ENCODE data around the gene C1GALT1C1L. TPM values are rescaled to one million over a fixed set of nuclear protein-coding genes. Genes with fewer than 3 reads are reported as not detected.
"Not testable (repeated sequence)": the region's sequence is repeated elsewhere in the genome, so short reads cannot be mapped to it uniquely, and the experiment has no call there.

Gene C1GALT1C1L
- total RNA-seq = not detected

DNA sequence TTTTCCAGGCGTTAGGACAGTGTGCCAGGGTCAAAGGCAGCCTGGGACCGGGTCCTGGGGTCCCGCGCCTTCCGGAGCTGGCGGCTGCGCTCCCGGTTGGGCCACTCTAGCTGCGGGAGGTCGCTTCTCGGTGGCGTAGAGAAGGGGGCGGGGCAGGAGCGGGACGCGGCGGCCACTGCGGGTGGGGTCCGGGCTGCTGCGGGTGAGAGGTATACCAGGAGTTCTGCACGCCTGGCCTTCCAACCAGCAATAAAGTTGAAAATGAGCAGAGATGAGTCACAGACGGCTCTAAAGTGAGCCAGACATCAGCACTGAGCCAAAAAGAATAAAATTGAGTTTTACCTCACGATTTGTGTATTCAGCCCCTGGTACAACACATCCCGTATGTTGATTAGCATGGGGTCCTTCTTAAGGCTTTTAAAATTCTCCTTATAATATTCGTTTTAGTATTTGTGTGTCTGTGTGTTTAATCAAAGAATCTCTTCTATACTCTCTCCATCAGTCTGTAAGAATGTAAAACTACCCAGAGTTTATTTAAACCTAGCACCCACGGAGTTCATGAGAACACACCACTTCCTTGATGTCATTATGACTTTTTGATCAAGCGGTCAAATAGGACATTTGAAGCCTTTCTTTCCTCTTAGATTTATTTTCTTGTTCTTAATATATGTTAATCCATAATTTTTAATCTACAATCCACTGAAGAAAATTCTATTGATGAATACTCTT lies at the start of gene C1GALT1C1L:
Gene C1GALT1C1L (minus strand): TSS at position 108 of the 729 bp plus-strand sequence. CDS start 107 bp downstream, at position 1.
- Histone ChIP-seq H3K4me3 (ENCODE audit: low read length) (peak within 1 kb of the TSS; percentile 2), H3K4me1 (ENCODE audit: insufficient read depth, low read length) (no peaks in the 10 kb centered on the region), H3K9me3 (ENCODE audit: low read depth, low read length) (peaks cover 8% of the 10 kb centered on the region), H3K27me3 (ENCODE audit: insufficient read depth, low read length) (peaks cover 32% of the 10 kb centered on the region)

DNA sequence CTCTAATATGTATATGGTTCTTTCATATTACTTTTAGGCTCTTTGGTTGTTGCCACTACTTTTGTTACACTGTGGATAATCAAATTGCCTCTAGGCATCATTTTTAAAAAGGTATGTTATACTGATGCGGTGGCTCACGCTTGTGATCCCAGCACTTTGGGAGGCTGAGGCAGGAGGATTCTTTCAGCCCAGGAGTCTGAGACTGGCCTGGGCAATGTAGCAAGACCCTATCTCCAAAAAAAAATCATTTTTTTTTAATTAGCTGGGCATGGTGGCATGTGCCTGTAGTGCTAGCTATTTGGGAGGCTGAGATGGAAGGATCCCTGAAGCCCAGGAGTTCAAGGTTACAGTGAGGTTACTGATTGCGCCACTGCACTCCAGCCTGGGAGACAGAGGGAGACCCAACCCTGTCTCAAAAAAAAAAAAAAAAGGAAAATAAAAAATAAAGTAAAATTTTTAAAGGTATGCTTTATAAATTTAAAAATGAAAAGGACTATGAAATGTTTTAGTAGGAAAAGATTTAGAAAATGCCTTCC lies 49.5 kb upstream of the C1GALT1C1L start:
- Histone ChIP-seq H3K4me3 (ENCODE audit: low read length) (no peak overlapping the region), H3K9me3 (ENCODE audit: low read depth, low read length) (no peaks in the 10 kb centered on the region), H3K4me1 (ENCODE audit: insufficient read depth, low read length) (no peaks in the 10 kb centered on the region), H3K27me3 (ENCODE audit: insufficient read depth, low read length) (peaks cover 8% of the 10 kb centered on the region)

DNA sequence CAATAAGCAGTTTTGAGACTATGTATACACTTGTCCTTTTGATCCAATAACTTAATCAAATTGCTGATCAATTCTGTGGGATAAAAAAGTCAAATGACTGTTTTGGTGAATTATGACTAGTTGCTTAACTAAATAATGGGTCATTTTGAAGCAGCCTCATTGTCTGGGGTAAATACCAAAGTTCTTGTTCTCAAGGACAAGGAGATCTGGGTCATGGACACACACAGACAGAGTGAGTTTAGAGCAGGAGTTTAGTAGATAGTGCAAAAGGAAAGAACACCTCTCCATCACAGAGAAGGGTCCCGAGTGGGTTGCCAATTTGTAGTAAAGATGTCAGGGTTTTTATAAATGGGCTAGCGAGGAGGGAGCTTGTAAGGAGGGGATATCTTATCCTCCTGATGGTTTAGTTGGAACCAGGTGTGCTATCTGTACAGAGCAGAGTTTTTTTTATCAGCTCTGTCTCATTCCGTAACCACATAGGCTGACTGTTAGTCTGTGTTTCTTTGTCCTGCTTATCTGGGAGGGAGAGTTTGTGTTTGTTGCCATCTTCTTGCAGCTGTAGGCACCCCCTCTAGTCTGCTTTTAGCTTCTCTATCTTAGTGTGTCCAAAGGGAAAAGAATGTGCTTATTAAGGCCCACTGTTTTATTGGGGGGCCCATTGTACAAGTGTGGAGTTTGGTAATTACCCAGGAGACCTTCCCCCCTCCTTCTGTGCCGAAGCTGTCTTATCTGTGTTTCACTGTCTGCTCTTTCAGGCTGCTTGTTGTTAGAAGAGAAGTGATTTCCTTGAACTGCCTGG lies 48.7 kb upstream of the C1GALT1C1L start:
- Histone ChIP-seq H3K27me3 (ENCODE audit: insufficient read depth, low read length) (peaks cover 8% of the 10 kb centered on the region), H3K4me1 (ENCODE audit: insufficient read depth, low read length) (no peaks in the 10 kb centered on the region), H3K4me3 (ENCODE audit: low read length) (no peak overlapping the region), H3K9me3 (ENCODE audit: low read depth, low read length) (no peaks in the 10 kb centered on the region)

DNA sequence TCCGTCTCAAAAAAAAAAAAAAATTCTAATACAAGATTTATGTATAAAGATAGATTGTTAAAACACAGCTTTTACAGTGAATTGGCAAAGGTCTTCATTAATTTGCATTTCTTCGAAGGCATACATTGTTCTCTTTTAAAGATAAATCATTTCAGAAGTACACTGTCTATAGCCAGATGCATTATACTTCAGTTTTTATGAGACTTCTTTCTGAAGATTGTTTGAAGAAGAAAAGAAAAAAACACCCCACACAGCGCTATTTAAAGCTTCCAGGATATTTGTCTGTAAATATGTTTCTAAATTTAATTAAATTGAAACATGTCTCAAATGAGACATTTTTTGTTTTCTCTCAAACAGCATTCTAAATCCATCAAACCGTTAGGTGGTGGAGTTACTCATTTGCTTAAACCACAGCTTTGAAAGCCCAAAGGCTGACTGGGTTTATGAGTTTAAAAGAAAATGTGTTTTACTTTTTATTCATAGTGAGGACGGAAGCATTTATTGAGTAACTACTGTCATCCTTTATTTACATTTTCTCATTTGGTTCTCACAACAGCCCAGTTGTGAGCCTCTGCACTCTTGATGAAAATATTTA lies 42.4 kb upstream of the C1GALT1C1L start:
- Histone ChIP-seq H3K27me3 (ENCODE audit: insufficient read depth, low read length) (peaks cover 4% of the 10 kb centered on the region), H3K9me3 (ENCODE audit: low read depth, low read length) (no peaks in the 10 kb centered on the region), H3K4me1 (ENCODE audit: insufficient read depth, low read length) (no peaks in the 10 kb centered on the region), H3K4me3 (ENCODE audit: low read length) (no peak overlapping the region)

DNA sequence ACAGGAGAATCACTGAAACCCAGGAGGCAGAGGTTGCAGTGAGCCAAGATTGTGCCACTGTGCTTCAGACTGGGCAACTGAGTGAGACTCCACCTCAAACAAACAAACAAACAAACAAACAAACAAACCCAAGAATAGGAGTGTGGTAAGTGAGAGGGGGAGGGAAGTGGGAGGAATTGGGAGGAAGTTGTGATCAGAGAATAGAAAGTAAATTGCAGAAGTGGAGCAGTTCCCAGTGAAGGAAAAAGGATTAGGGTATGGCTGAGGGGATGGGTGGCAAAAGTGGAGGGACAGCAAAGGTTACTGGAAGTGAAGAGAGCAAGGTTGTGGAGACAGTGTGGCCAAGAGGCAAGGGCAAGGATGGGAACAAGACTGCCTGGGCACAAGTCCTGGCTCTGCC lies 41.1 kb upstream of the C1GALT1C1L start:
- Histone ChIP-seq H3K4me1 (ENCODE audit: insufficient read depth, low read length) (no peaks in the 10 kb centered on the region), H3K27me3 (ENCODE audit: insufficient read depth, low read length) (peaks cover 3% of the 10 kb centered on the region), H3K4me3 (ENCODE audit: low read length) (no peak overlapping the region), H3K9me3 (ENCODE audit: low read depth, low read length) (no peaks in the 10 kb centered on the region)

DNA sequence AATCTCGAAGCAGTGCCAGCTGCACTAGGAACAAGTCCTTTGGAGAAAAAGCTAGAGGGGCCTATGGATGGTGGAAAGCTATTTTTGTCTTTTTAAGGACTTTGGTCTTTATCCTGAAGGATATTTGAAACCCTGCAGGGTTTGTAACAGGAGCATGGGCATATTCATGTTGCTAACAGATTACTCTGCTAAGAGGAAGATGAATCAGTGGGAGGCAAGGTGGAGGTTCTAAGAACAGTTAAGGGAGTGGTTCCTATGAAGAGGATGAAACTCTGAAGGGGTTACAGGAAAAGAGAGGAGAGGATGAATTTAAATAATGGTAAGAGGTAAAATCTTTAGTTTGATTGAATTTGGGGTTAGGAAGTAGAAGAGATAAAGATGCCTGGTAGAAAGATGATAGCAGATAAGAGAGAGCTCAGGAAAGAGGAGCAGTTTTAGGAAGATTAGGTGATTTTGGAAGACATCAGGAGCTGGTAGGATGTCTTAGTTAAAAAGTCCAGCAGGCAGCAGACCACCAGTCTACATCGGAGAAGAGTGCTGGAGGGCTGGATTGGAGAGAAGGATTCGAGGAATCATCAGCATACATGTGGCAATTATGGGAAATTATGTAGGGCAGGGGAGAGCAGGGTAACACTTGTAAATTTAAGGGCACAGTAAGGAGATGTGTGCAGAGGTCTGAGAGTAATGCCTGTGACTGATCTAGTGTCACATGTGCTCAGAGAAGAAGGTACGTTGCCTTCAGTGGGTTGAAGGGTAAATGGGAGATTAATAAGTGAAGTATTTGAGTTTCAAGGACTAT lies 39.3 kb upstream of the C1GALT1C1L start:
- peaks cover 4% of the 10 kb centered on the region for H3K27me3 ChIP-seq (ENCODE audit: insufficient read depth, low read length)
- no peaks in the 10 kb centered on the region for H3K9me3 ChIP-seq (ENCODE audit: low read depth, low read length)

DNA sequence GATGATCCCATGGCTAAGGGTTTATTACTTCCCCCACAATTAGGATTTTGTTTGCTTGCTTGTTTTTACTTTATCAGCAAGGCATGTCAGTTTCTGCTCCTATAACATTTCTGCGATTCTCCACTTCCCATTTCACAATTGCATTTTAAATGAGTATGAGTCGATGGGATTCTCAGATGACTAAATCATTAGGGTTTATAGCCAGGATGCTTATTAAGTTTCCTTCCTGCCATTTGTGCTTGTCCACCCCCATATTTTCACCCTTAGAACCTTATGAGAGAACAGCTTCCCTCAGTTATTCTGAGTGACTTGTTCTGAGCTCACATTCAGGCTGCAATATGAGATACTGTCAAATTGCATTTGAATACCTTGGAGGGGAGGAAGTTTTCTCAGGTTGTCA lies 37.9 kb upstream of the C1GALT1C1L start:
- H3K4me1 ChIP-seq (ENCODE audit: insufficient read depth, low read length) = no peaks in the 10 kb centered on the region
- no peak overlapping the region for H3K4me3 ChIP-seq (ENCODE audit: low read length)
- peaks cover 4% of the 10 kb centered on the region for H3K27me3 ChIP-seq (ENCODE audit: insufficient read depth, low read length)
- H3K9me3 ChIP-seq (ENCODE audit: low read depth, low read length) = no peaks in the 10 kb centered on the region

More for the DNA sequence above, 39.3 kb upstream of the C1GALT1C1L start:
- no peaks in the 10 kb centered on the region for H3K4me1 ChIP-seq (ENCODE audit: insufficient read depth, low read length)
- no peak overlapping the region for H3K4me3 ChIP-seq (ENCODE audit: low read length)

DNA sequence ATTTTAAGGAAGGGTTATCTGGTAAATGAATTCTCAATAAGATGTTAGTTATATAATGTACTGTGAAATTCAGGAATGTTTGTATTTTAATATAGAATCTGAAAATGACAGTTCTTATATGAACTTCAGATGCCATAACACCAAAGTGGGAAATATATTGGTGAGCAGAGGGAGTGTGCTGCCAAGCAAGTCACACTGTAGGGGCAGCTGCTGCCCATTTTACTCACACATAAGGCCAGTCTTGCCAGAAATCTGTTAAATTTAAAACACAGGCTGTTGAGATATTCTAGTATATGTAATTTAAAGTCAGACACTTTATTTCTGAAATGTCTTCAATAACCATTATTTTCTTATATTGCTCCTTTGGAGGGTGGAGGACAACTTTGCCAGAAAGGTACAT lies 34.6 kb upstream of the C1GALT1C1L start:
- Histone ChIP-seq H3K9me3 (ENCODE audit: low read depth, low read length) (no peaks in the 10 kb centered on the region), H3K4me1 (ENCODE audit: insufficient read depth, low read length) (no peaks in the 10 kb centered on the region), H3K27me3 (ENCODE audit: insufficient read depth, low read length) (peaks cover 9% of the 10 kb centered on the region), H3K4me3 (ENCODE audit: low read length) (no peak overlapping the region)

DNA sequence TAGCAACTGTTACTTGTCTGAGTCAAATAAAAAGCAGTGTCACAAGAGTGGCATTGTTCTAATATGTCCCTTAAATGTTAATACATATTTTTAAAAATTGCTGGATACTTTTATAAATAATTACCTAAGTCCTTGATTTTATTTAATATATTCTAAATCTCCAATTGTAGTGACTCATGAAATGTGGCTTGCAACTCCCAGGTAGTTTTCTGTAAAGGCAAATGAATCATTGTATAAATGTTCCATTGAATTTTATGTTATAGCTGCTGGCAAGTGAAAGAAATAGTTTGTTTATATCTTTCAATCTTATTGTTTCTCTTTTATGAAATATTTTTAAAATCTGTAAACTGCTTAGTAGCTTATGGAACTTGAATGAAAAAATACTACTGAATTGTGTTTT lies 32.7 kb upstream of the C1GALT1C1L start:
- H3K4me1 ChIP-seq (ENCODE audit: insufficient read depth, low read length) = no peaks in the 10 kb centered on the region
- H3K9me3 ChIP-seq (ENCODE audit: low read depth, low read length) = no peaks in the 10 kb centered on the region
- no peak overlapping the region for H3K4me3 ChIP-seq (ENCODE audit: low read length)
- H3K27me3 ChIP-seq (ENCODE audit: insufficient read depth, low read length) = peaks cover 9% of the 10 kb centered on the region

DNA sequence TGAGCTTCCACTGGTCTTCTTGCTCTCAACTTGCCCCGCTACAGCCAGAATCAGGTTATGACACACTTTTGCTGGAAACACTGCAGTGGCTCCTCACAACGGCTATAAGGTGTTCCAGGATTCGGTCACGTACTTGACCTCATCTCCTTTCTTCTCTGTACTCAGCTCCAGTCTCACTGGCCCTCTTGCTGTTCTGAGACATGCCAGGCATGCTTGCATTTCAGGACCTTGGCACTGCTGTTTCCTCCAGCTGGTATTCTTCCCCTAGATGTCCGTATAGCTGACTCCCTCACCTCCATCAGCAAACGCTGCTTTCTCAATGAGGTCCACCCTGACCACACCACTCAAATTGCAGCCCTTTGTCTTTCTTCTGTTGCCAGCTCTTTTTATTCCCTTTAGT lies 31.9 kb upstream of the C1GALT1C1L start:
- peaks cover 9% of the 10 kb centered on the region for H3K27me3 ChIP-seq (ENCODE audit: insufficient read depth, low read length)
- H3K9me3 ChIP-seq (ENCODE audit: low read depth, low read length) = no peaks in the 10 kb centered on the region
- no peaks in the 10 kb centered on the region for H3K4me1 ChIP-seq (ENCODE audit: insufficient read depth, low read length)
- no peak overlapping the region for H3K4me3 ChIP-seq (ENCODE audit: low read length)

DNA sequence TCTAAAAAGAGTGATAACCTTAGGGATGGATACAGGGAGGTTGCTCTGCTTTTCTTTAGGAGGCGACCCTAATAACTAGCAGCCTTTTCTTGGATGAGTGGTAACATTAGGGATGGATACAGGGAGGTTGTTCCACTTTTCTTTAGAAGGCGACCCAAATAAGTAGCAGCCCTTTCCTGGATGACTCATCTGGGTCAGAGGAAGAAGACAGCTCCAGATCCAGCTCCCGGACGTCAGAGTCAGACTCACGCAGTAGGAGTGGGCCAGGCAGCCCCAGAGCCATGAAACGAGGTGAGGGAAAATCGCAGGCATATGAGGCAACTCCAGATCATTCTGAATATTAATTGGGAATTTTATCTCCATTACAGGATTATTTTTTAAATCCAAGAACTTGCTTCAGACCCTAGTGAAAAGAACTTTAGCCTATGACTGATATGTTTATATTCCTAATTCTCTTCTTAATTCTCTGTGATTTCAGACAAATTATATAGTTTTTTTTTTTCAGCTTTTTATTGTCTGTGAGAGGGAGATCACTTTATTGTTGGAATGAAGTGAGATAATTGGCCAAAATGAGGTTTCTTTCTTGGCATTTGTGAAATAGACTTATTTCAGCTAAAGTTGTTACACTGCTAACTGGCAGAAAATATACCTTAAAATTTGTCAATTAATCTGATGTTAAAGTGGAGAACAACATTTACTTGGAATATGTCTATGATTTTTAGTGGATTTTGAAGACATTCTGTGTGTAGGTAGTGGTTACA lies 31.2 kb upstream of the C1GALT1C1L start:
- Histone ChIP-seq H3K4me3 (ENCODE audit: low read length) (no peak overlapping the region), H3K9me3 (ENCODE audit: low read depth, low read length) (no peaks in the 10 kb centered on the region), H3K4me1 (ENCODE audit: insufficient read depth, low read length) (no peaks in the 10 kb centered on the region)

DNA sequence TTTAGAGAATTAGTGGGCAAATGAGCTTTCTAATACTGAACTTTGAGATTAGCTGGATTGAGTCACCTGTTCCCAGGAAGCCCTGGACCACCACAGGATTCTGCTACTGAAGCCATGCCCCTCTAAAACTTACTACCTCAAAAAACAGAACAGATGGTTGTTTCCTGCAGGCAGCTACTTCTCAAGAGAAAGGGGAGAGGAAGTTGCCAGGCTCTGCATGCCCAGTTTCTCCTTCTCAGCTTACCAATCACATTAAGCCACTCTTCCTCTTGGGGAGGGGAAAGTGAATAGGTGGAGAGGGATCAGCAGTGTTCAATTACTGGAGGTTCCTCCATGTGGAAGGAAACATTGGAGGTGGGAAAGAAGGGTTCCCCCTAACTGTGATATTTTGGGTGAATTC lies 24.9 kb upstream of the C1GALT1C1L start:
- H3K4me3 ChIP-seq (ENCODE audit: low read length) = no peak overlapping the region
- H3K9me3 ChIP-seq (ENCODE audit: low read depth, low read length) = no peaks in the 10 kb centered on the region
- H3K4me1 ChIP-seq (ENCODE audit: insufficient read depth, low read length) = peaks cover 3% of the 10 kb centered on the region
- H3K27me3 ChIP-seq (ENCODE audit: insufficient read depth, low read length) = no peaks in the 10 kb centered on the region

More for the DNA sequence above, 31.2 kb upstream of the C1GALT1C1L start:
- H3K27me3 ChIP-seq (ENCODE audit: insufficient read depth, low read length) = peaks cover 9% of the 10 kb centered on the region

DNA sequence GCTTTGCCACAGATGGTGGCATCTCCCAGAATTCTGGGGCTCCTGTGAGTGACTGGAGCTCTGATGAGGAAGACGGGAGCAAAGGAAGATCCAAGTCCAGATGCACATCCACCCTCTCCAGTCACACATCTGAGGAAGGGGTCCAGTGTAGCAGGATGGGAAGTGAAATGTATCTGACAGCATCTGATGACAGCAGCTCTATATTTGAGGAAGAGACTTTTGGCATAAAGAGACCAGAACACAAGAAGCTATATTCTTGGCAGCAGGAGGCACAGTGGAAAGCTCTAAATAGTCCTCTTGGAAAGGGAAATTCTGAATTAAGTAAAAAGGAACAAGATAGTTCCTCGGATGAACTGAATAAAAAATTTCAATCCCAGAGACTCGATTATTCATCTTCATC lies 23.5 kb upstream of the C1GALT1C1L start:
- H3K4me1 ChIP-seq (ENCODE audit: insufficient read depth, low read length) = peaks cover 3% of the 10 kb centered on the region
- H3K9me3 ChIP-seq (ENCODE audit: low read depth, low read length) = no peaks in the 10 kb centered on the region
- no peaks in the 10 kb centered on the region for H3K27me3 ChIP-seq (ENCODE audit: insufficient read depth, low read length)
- no peak overlapping the region for H3K4me3 ChIP-seq (ENCODE audit: low read length)

DNA sequence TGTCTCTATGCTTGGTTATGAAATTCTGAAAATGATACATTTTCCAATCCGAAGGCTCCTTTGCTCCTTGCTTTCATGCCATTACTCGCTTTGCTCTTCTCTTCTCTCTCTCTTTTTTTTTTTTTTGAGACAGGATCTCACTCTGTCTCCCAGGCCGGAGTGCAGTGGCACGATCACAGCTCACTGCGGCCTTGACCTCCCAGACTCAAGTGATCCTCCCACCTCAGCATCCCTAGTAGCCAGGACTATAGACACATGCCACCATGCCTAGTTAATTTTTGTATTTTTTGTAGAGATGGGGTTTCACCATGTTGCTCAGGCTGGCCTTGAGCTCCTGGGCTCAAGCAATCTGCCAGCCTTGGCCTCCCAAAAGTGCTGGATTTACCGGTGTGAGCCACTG lies 21.9 kb upstream of the C1GALT1C1L start:
- H3K4me1 ChIP-seq (ENCODE audit: insufficient read depth, low read length); H3K27me3 ChIP-seq (ENCODE audit: insufficient read depth, low read length); H3K9me3 ChIP-seq (ENCODE audit: low read depth, low read length); H3K4me3 ChIP-seq (ENCODE audit: low read length): not testable (repeated sequence)

Data from mononuclear cell (primary cell).